Smooth muscle cell (in vitro differentiated cells): ENCODE results near the gene GAREM1. TPM values are rescaled to one million over a fixed set of nuclear protein-coding genes. Genes with fewer than 3 reads are reported as not detected.

Source experiments
- DNase-seq: peaks from one replicate; lab custom pipeline; 2025; ENCODE audit not compliant: unreplicated experiment; lab: John Stamatoyannopoulos, UW
- H2AFZ ChIP-seq: fragments of 200-600 bp; sonication (generic); 2 replicates; pipeline ENCODE4 v1.6.0; 2016; ENCODE audit warnings: antibody characterized with exemption, low read depth, mild to moderate bottlenecking
- H3F3A ChIP-seq: fragments of 200-600 bp; sonication (generic); 2 replicates; pipeline ENCODE4 v1.6.0; 2017; ENCODE audit warnings: antibody characterized with exemption, low read depth
- H3K27ac ChIP-seq: fragments of 200-600 bp; sonication (generic); 2 replicates; pipeline ENCODE4 v1.5.1; 2016; ENCODE audit warnings: low read depth, mild to moderate bottlenecking
- H3K27me3 ChIP-seq: fragments of 200-600 bp; sonication (generic); 2 replicates; pipeline ENCODE4 v1.6.1; 2016; ENCODE audit warnings: low read depth, mild to moderate bottlenecking
- H3K36me3 ChIP-seq: fragments of 200-600 bp; sonication (generic); 2 replicates; pipeline ENCODE4 v1.5.1; 2016; ENCODE audit warnings: low read depth
- H3K4me1 ChIP-seq: fragments of 200-600 bp; sonication (generic); 2 replicates; pipeline ENCODE4 v1.5.1; 2016; ENCODE audit warnings: low read depth
- H3K4me2 ChIP-seq: fragments of 200-600 bp; sonication (generic); 2 replicates; pipeline ENCODE4 v1.6.0; 2016; ENCODE audit warnings: mild to moderate bottlenecking
- H3K4me3 ChIP-seq: fragments of 200-600 bp; sonication (generic); 2 replicates; pipeline ENCODE4 v1.5.1; 2016; ENCODE audit warnings: mild to moderate bottlenecking
- H3K79me2 ChIP-seq: fragments of 200-600 bp; sonication (generic); 2 replicates; pipeline ENCODE4 v1.6.0; 2016; ENCODE audit warnings: low read depth, mild to moderate bottlenecking
- H3K9ac ChIP-seq: fragments of 200-600 bp; sonication (generic); 2 replicates; pipeline ENCODE4 v1.6.0; 2016; ENCODE audit warnings: low read depth
- H3K9me3 ChIP-seq: fragments of 200-600 bp; sonication (generic); replicated peaks from 2 replicates; pipeline ENCODE4 v1.5.1; 2016; ENCODE audit warnings: low read depth
- H4K20me1 ChIP-seq: fragments of 200-600 bp; sonication (generic); 2 replicates; pipeline ENCODE4 v1.6.0; 2016; ENCODE audit warnings: low read depth
- WGBS: methylation state at CpG from one replicate; pipeline ENCODE4 v1.1.7; 2016; ENCODE audit warnings: low lambda C conversion rate; 5-methylcytosine and 5-hydroxymethylcytosine counted together
- polyA plus RNA-seq: library from polyadenylated mRNA; unstranded; fragments of >200 nt; fragmentation: Nextera tagmentation; extraction: Ambion mirVana; gene quantifications from 2 replicates; pipeline ENCODE4 v1.2.1, GENCODE V29; 2016
- total RNA-seq: library from RNA; depleted of rRNA; stranded (reverse); fragments of >200 nt; gene quantifications from 2 replicates; pipeline ENCODE4 v1.2.3, GENCODE V29; 2014
- TF ChIP-seq, protein P1 (sequence below): fragments of 200-600 bp; sonication (generic); IDR thresholded peaks from 2 replicates; pipeline ENCODE4 v1.5.1; 2017; ENCODE audit warnings: borderline replicate concordance, mild to moderate bottlenecking, antibody characterized with exemption; ENCODE audit not compliant: insufficient read depth, poor library complexity, severe bottlenecking

GAREM1 gene
- total and polyA plus RNA-seq, 2 experiments from 2014 or later = 0.33 to 13.4 TPM

DNA sequence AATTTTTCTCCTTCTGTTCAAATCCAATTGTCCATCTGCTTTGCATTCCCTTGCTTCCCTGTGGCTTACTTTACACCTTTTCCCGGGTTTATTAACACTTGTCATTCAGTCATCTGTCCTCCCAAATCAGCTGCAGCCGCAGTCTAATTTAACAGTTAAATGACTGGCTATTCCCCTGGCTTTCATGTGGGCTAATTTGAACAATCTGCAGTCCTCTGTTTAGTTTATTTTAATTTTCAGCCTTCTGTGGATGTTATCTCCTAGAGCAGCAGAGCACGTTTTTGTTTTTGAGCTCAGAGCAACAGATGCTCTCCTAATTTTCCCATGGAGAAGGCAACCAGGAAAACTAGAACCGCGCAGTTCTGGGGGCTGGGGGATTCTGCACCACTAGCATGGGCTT lies 225.8 kb downstream of the GAREM1 start:
- Histone ChIP-seq H3K27ac (no peak overlapping the region), H3K27me3 (no peaks in the 10 kb centered on the region), H3K79me2 (no peaks in the 10 kb centered on the region), H3K4me3 (no peak overlapping the region), H4K20me1 (no peaks in the 10 kb centered on the region), H3K4me2 (no peak overlapping the region), H3F3A (no peaks in the 10 kb centered on the region), H3K36me3 (no peaks in the 10 kb centered on the region), H3K9ac (no peak overlapping the region), H2AFZ (no peak overlapping the region), H3K9me3 (no peaks in the 10 kb centered on the region), H3K4me1 (no peaks in the 10 kb centered on the region)
- WGBS = 81% methylated on average over 5 of the region's 5 CpGs
- TF ChIP-seq, protein P1, sequence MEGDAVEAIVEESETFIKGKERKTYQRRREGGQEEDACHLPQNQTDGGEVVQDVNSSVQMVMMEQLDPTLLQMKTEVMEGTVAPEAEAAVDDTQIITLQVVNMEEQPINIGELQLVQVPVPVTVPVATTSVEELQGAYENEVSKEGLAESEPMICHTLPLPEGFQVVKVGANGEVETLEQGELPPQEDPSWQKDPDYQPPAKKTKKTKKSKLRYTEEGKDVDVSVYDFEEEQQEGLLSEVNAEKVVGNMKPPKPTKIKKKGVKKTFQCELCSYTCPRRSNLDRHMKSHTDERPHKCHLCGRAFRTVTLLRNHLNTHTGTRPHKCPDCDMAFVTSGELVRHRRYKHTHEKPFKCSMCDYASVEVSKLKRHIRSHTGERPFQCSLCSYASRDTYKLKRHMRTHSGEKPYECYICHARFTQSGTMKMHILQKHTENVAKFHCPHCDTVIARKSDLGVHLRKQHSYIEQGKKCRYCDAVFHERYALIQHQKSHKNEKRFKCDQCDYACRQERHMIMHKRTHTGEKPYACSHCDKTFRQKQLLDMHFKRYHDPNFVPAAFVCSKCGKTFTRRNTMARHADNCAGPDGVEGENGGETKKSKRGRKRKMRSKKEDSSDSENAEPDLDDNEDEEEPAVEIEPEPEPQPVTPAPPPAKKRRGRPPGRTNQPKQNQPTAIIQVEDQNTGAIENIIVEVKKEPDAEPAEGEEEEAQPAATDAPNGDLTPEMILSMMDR = no peak
- no peak for DNase-seq

GRCh38 chr18:32243358-32243757 lies 227.3 kb downstream of the GAREM1 start:
- no peaks in the 10 kb centered on the region for H3K27me3 ChIP-seq
- H3K4me2 ChIP-seq = no peak overlapping the region
- H2AFZ ChIP-seq = no peak overlapping the region
- no peaks in the 10 kb centered on the region for H4K20me1 ChIP-seq
- H3K36me3 ChIP-seq = no peaks in the 10 kb centered on the region
- TF ChIP-seq, protein P1 = no peak
- no peaks in the 10 kb centered on the region for H3K9me3 ChIP-seq
- H3K4me3 ChIP-seq = no peak overlapping the region
- no peaks in the 10 kb centered on the region for H3K4me1 ChIP-seq
- H3K9ac ChIP-seq = no peak overlapping the region
- H3K27ac ChIP-seq = no peak overlapping the region
- no peak for DNase-seq
- no peaks in the 10 kb centered on the region for H3K79me2 ChIP-seq
- no peaks in the 10 kb centered on the region for H3F3A ChIP-seq
- WGBS = 90% methylated on average over 6 of the region's 6 CpGs

- no peak for DNase-seq
- H4K20me1 ChIP-seq = no peaks in the 10 kb centered on the region
- TF ChIP-seq, protein P1 = no peak
- H3K9ac ChIP-seq = no peak overlapping the region
- no peak overlapping the region for H3K4me2 ChIP-seq
- no peak overlapping the region for H3K4me3 ChIP-seq
- no peaks in the 10 kb centered on the region for H3K27me3 ChIP-seq
- H3K36me3 ChIP-seq = no peaks in the 10 kb centered on the region
- no peaks in the 10 kb centered on the region for H3K9me3 ChIP-seq
- H3F3A ChIP-seq = no peaks in the 10 kb centered on the region
- no peaks in the 10 kb centered on the region for H3K79me2 ChIP-seq
- 84% methylated on average over 2 of the region's 2 CpGs for WGBS
- no peak overlapping the region for H3K27ac ChIP-seq
- no peaks in the 10 kb centered on the region for H3K4me1 ChIP-seq
- no peak overlapping the region for H2AFZ ChIP-seq
These were observed 228.3 kb downstream of the GAREM1 start for GRCh38 chr18:32242395-32242794.

DNA sequence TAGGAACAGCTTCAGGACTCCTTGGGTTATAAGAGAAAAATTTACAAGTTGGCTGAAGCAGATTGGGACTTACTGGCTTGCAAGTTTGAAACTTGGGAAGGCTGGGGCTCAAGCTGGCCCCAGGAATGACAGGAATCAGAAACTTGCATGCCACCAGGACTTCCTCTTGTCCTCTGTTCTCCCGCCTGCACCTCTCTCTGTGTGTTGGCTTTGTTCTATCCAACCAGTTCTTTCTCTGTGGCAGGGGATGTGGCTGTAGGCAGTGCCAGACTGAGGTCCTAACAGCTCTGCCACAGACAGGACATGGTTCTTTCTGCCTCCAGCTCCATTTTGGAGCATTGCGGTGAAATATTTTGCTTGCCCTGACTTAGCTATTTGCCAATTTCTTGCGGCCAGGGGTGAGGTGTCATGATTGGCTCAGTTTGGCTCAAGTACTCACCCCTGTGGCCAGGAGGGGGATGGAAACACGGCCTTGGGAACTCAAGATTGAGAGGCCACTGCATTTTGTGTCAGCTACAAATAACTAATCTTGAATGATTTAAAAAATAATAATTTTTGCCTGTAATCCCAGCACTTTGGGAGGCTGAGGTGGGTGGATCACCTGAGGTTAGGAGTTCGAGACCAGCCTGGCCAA lies 231.9 kb downstream of the GAREM1 start:
- TF ChIP-seq, protein P1 = no peak
- no peak for DNase-seq
- no peaks in the 10 kb centered on the region for H3F3A ChIP-seq
- no peak overlapping the region for H3K27ac ChIP-seq
- 89% methylated on average over 5 of the region's 5 CpGs for WGBS
- no peaks in the 10 kb centered on the region for H3K36me3 ChIP-seq
- no peaks in the 10 kb centered on the region for H3K4me1 ChIP-seq
- H3K9ac ChIP-seq = no peak overlapping the region
- no peaks in the 10 kb centered on the region for H3K9me3 ChIP-seq
- H3K4me2 ChIP-seq = no peak overlapping the region
- no peaks in the 10 kb centered on the region for H3K79me2 ChIP-seq
- no peak overlapping the region for H3K4me3 ChIP-seq
- H4K20me1 ChIP-seq = no peaks in the 10 kb centered on the region
- H3K27me3 ChIP-seq = no peaks in the 10 kb centered on the region
- H2AFZ ChIP-seq = no peak overlapping the region
